Common myeloid progenitor, CD34-positive (primary cell): ENCODE data around the gene UGT1A6.

ENCODE experiments used
- CTCF ChIA-PET: fragments of 350-600 bp; sonication (Branson Sonifier 250); formaldehyde crosslinking; loops from one replicate; lab custom pipeline; 2021; ENCODE audit warnings: antibody characterized with exemption; lab: Charles Lee
- POLR2A ChIA-PET: fragments of 350-600 bp; sonication (Branson Sonifier 250); formaldehyde crosslinking; loops from one replicate; lab custom pipeline; 2021; ENCODE audit warnings: antibody characterized with exemption; lab: Charles Lee
- DNase-seq, 3 donors: peaks; one replicate each; pipeline versions ENCODE4 v3.0.0 to v3.0.0-alpha.2; 2013
- H3K27ac ChIP-seq, 2 experiments: 1 replicate in 1 of 2; 2 replicates in 1 of 2; pipeline ENCODE4 v1.7.0; 2013; ENCODE audit warnings: inconsistent platforms in 2 of 2, low read length in 2 of 2, mild to moderate bottlenecking in 2 of 2, low read depth in 1 of 2, moderate library complexity in 1 of 2; ENCODE audit not compliant: severe bottlenecking in 2 of 2, insufficient read depth in 1 of 2, poor library complexity in 1 of 2
- H3K27me3 ChIP-seq, 5 experiments: replicated peaks in 2 of 5; 1 replicate in 3 of 5; 2 replicates in 2 of 5; pipeline versions ENCODE4 v1.6.1 to v1.7.0; 2013; ENCODE audit warnings: low read length in 4 of 5, mild to moderate bottlenecking in 2 of 5, moderate library complexity in 2 of 5, inconsistent platforms in 1 of 5; ENCODE audit not compliant: insufficient read depth in 5 of 5, control insufficient read depth in 4 of 5
- H3K36me3 ChIP-seq, 4 experiments: 1 replicate in 2 of 4; 2 replicates in 2 of 4; pipeline versions ENCODE4 v1.6.1 to v1.7.0; 2013; ENCODE audit warnings: low read length in 3 of 4, control low read depth in 1 of 4, mild to moderate bottlenecking in 1 of 4; ENCODE audit not compliant: control insufficient read depth in 4 of 4, insufficient read depth in 4 of 4
- H3K4me1 ChIP-seq, 4 experiments: 1 replicate in 3 of 4; 2 replicates in 1 of 4; pipeline versions ENCODE4 v1.6.1 to v1.7.1; 2013; ENCODE audit warnings: low read length in 3 of 4, mild to moderate bottlenecking in 3 of 4, control low read depth in 1 of 4, inconsistent platforms in 1 of 4, moderate library complexity in 1 of 4; ENCODE audit not compliant: control insufficient read depth in 4 of 4, insufficient read depth in 4 of 4; ENCODE audit errors: control extremely low read depth in 1 of 4
- H3K4me3 ChIP-seq, 7 experiments: 1 replicate in 4 of 7; 2 replicates in 3 of 7; pipeline versions ENCODE4 v1.5.1 to v1.7.0; 2013; ENCODE audit warnings: mild to moderate bottlenecking in 7 of 7, low read length in 6 of 7, moderate library complexity in 6 of 7, inconsistent platforms in 2 of 7, low read depth in 2 of 7, control low read depth in 1 of 7; ENCODE audit not compliant: insufficient read depth in 4 of 7, control insufficient read depth in 1 of 7; ENCODE audit errors: extremely low read depth in 1 of 7
- H3K9me3 ChIP-seq, 5 experiments: 1 replicate in 4 of 5; 2 replicates in 1 of 5; pipeline versions ENCODE4 v1.6.1 to v1.7.1; 2013; ENCODE audit warnings: low read length in 4 of 5, mild to moderate bottlenecking in 2 of 5, inconsistent platforms in 1 of 5, low read depth in 1 of 5, moderate library complexity in 1 of 5; ENCODE audit not compliant: control insufficient read depth in 4 of 5, insufficient read depth in 2 of 5; ENCODE audit errors: control extremely low read depth in 1 of 5
- WGBS: methylation state at CpG from one replicate; pipeline ENCODE4 v1.1.5; 2013; ENCODE audit not compliant: insufficient coverage; 5-methylcytosine and 5-hydroxymethylcytosine counted together

The UGT1A6 gene

GRCh38 chr2:233811732-233812131, 119.0 kb downstream of the UGT1A6 start:
- DNase-seq, result no peak
- POLR2A ChIA-PET, result no interaction called here
- Histone ChIP-seq H3K4me1 (no peaks in the 10 kb centered on the region), H3K36me3 (no peaks in the 10 kb centered on the region), H3K27me3 (peaks cover 0 to 7% (median 0%) of the 10 kb centered on the region in 5 experiments), H3K9me3 (no peaks in the 10 kb centered on the region), H3K4me3 (no peak overlapping the region), H3K27ac (no peak overlapping the region)
- 98% methylated on average over 6 of the region's 8 CpGs for WGBS
- CTCF ChIA-PET, result no interaction called here

- H3K27me3 ChIP-seq, result peaks cover 0 to 7% (median 0%) of the 10 kb centered on the region in 5 experiments
- H3K36me3 ChIP-seq, result no peaks in the 10 kb centered on the region
- 90% methylated on average over 2 of the region's 3 CpGs for WGBS
- no peak overlapping the region for H3K4me3 ChIP-seq
- ChIA-PET CTCF (interaction anchor here (1.9 kb wide), 1 partner anchor 9 kb away, joined by 4 read pairs; no protein-coding TSS in a partner anchor), POLR2A (no interaction called here)
- DNase-seq, result no peak
- H3K27ac ChIP-seq, result no peak overlapping the region
- H3K4me1 ChIP-seq, result no peaks in the 10 kb centered on the region
- H3K9me3 ChIP-seq, result no peaks in the 10 kb centered on the region
Observed at GRCh38 chr2:233813236-233814055, 120.8 kb downstream of the UGT1A6 start.

GRCh38 chr2:233814056-233814835, 121.6 kb downstream of the UGT1A6 start:
- POLR2A ChIA-PET, result no interaction called here
- CTCF ChIA-PET, result interaction anchor here (1.9 kb wide), 1 partner anchor 10 kb away, joined by 4 read pairs; no protein-coding TSS in a partner anchor
- Histone ChIP-seq H3K4me3 (no peak overlapping the region), H3K27ac (no peak overlapping the region), H3K4me1 (no peaks in the 10 kb centered on the region), H3K27me3 (peaks cover 0 to 7% (median 0%) of the 10 kb centered on the region in 5 experiments), H3K9me3 (no peaks in the 10 kb centered on the region), H3K36me3 (no peaks in the 10 kb centered on the region)
- 88% methylated on average over 1 of the region's 2 CpGs for WGBS
- DNase-seq, result no peak

DNA sequence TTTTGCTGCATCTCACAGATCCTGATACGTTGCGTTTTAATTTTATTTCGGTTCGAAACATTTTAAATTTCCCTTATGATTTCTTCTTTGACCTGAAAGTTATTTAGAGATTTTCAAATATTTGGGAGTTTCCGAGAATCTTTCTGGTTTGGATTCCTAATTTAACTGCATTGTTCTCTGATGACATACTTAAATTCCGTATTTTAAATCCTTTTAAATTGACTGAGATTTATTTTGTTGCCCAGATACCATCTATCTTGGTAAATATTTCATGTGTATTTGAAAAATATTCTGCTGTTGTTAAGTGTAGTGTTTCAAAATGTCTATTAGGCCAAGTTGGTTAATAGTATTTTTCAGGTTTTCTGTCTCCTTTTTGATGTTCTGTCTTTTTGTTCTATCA, 123.2 kb downstream of the UGT1A6 start:
- Histone ChIP-seq H3K36me3 (no peaks in the 10 kb centered on the region), H3K27ac (no peak overlapping the region), H3K27me3 (peaks cover 0 to 7% (median 0%) of the 10 kb centered on the region in 5 experiments), H3K9me3 (no peaks in the 10 kb centered on the region), H3K4me1 (no peaks in the 10 kb centered on the region), H3K4me3 (no peak overlapping the region)
- ChIA-PET POLR2A (no interaction called here), CTCF (no interaction called here)
- WGBS, result no CpG with 5 or more reads among the region's 6 CpGs
- DNase-seq, result no peak

DNA sequence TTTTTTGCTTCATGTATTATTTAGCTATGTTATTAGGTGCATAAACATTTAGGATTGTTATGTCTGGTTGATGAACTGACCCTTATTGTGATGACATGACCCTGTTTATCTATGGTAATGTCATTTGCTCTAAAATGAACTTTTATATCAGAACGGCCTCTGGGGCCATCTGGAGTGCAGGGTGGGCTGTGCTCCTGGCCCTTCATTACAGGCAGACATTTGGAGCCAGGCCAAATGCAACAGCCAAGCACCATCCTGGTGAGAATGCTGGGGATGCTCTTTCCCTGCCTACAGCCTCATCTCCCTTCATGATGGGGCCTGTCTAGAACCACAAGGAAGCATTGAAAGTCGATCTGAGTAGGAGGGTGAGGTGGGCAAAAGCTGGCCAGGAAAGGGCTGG, 123.6 kb downstream of the UGT1A6 start:
- Histone ChIP-seq H3K4me1 (no peaks in the 10 kb centered on the region), H3K27ac (no peak overlapping the region), H3K9me3 (no peaks in the 10 kb centered on the region), H3K4me3 (no peak overlapping the region), H3K27me3 (peaks cover 0 to 5% (median 0%) of the 10 kb centered on the region in 5 experiments), H3K36me3 (no peaks in the 10 kb centered on the region)
- WGBS, result 100% methylated on average over 2 of the region's 2 CpGs
- CTCF ChIA-PET, result no interaction called here
- POLR2A ChIA-PET, result no interaction called here
- no peak for DNase-seq

- Histone ChIP-seq H3K4me1 (no peaks in the 10 kb centered on the region), H3K4me3 (no peak overlapping the region), H3K27me3 (peaks cover 0 to 4% (median 0%) of the 10 kb centered on the region in 5 experiments), H3K9me3 (no peaks in the 10 kb centered on the region), H3K27ac (no peak overlapping the region), H3K36me3 (no peaks in the 10 kb centered on the region)
- WGBS, result 88% methylated on average over 4 of the region's 4 CpGs
- ChIA-PET POLR2A (no interaction called here), CTCF (no interaction called here)
- no peak for DNase-seq
Observed at GRCh38 chr2:233816771-233817170, 124.1 kb downstream of the UGT1A6 start.
